ENCODE measurements around the gene OR2S2.

Gene OR2S2

DNA sequence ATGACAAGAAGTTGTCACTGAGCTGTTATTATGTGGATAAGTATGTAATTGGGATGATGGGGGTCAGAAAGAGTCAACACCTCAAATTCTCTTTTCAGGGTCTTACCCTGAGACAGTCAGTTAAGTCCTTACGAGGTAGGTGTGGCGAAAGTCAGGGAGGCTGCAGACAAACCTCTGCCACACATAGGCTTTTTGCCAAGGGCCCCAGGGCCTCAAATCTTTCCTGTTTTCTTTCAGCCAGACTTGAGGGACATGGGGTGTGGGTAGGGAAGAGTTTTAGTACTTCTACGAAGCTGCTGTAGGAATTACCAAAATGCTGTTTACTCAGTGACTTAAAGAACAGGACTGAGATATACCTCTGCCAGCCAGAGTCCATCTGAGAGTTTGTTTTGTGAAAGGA is 13.8 kb downstream of the OR2S2 start:
- no peak for DNase-seq (ENCODE audit: low spot score)
- CTCF ChIA-PET: interaction anchor here (0.6 to 1.5 kb wide), 4 partner anchors 11 to 275 kb away, joined by 3 to 13 read pairs (median 4); no protein-coding TSS in a partner anchor
- no peak overlapping the region for H3K27ac ChIP-seq
- TF ChIP-seq, protein P1, sequence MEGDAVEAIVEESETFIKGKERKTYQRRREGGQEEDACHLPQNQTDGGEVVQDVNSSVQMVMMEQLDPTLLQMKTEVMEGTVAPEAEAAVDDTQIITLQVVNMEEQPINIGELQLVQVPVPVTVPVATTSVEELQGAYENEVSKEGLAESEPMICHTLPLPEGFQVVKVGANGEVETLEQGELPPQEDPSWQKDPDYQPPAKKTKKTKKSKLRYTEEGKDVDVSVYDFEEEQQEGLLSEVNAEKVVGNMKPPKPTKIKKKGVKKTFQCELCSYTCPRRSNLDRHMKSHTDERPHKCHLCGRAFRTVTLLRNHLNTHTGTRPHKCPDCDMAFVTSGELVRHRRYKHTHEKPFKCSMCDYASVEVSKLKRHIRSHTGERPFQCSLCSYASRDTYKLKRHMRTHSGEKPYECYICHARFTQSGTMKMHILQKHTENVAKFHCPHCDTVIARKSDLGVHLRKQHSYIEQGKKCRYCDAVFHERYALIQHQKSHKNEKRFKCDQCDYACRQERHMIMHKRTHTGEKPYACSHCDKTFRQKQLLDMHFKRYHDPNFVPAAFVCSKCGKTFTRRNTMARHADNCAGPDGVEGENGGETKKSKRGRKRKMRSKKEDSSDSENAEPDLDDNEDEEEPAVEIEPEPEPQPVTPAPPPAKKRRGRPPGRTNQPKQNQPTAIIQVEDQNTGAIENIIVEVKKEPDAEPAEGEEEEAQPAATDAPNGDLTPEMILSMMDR (conservative IDR thresholded peaks at IDR 0.05; ENCODE audit: low read depth): no peak
- POLR2A ChIA-PET (ENCODE audit: low non-redundant PET): no interaction called here

DNA sequence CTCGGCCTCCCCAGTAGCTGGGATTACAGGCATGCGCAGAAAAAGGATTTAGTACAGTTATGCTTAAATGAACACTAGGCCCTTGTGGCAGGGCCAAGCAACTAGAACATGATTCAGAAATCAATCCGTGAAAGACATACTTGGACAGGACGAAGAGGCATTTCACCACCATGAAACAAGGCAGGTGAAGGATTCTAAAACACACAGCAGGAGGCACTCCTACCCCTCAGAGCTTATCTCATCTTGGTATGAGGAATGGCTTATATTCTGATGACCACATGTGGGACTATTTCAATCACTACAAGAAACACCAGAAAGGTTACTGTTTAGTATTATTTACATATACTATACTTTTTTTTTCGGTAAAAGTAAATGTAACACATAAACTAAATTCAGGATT is 15.7 kb downstream of the OR2S2 start:
- CTCF ChIA-PET: interaction anchor here (0.8 kb wide), 1 partner anchor 43 kb away, joined by 4 read pairs; no protein-coding TSS in a partner anchor
- POLR2A ChIA-PET (ENCODE audit: low non-redundant PET): no interaction called here
- no peak for DNase-seq (ENCODE audit: low spot score)
- no peak overlapping the region for H3K27ac ChIP-seq
- TF ChIP-seq, protein P1 (conservative IDR thresholded peaks at IDR 0.05; ENCODE audit: low read depth): no peak

DNA sequence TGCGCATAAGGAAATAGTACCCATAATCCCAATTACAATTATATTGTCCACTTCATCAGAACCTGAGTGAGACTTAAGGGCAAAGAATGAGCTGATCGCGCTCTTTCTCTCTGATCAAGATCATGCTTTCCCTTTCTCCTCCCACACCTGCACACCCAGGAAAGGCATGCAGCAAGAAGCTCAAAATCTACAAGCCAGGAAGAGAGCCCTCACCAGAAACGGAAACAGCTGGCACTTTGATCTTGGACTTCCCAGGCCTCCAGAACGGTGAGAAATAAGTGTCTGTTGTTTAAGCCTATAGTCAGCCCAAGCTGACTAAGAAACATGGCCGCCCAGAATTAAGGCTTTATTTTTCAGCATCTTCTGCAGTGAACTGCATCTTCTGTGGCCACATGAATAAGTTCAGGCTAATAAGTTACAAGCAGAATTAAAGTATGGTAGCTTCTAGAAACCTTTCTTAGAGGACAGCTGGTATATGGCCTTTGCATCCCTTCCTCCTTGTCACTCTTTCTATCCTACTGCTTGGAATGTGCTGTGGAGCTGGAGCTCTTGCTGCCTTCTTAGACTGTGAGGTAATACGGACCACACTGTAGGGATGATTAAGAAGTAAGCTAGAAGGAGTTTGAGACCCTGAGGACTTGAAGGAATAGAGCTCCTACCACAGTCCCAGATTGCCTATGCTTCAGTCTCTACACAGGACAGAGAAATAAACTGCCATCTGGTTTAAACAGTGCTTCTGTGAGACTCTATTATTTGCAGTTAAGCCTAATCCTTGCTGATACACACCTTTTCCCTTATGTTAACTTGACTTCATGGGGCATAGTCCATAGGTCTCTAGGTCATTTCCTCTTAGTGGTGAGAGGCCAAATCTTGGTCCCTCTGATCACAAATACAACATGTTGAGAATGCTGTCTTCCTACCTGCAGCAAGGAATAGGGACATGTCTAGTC is 17.2 kb downstream of the OR2S2 start:
- H3K27ac ChIP-seq: no peak overlapping the region
- CTCF ChIA-PET: interaction anchor here (1.0 to 1.7 kb wide), 2 partner anchors 14 kb away, joined by 5 read pairs; no protein-coding TSS in a partner anchor
- POLR2A ChIA-PET (ENCODE audit: low non-redundant PET): no interaction called here
- TF ChIP-seq, protein P1 (conservative IDR thresholded peaks at IDR 0.05; ENCODE audit: low read depth): no peak
- no peak for DNase-seq (ENCODE audit: low spot score)

DNA sequence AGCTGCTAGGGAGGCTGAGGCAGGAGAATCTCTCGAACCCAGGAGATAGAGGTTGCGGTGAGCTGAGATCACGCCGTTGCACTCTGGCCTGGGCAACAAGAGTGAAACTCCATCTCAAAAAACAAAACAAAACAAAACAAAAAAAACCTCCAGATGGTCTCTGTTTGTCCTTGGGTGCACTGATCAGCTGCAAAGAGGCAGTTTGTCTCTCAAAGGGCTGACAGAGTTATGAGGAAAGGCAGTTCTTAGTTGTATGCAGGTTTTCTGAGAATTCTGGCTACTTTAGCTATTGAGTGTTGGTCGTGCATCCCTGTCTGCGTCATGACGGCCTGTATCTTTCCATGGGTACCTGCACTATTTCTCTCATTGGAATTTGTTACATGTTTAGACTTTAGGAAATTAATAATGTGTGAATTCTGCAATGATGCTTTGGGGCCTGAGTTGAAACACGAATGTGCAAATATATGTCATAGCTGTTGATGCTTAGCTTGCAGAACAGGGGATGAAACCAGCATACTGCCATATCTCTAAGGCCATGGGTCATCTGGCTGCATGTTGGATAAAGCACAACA is 18.2 kb downstream of the OR2S2 start:
- no peak overlapping the region for H3K27ac ChIP-seq
- DNase-seq (ENCODE audit: low spot score): no peak
- CTCF ChIA-PET: interaction anchor here (1.7 kb wide), 1 partner anchor 15 kb away, joined by 5 read pairs; no protein-coding TSS in a partner anchor
- TF ChIP-seq, protein P1 (conservative IDR thresholded peaks at IDR 0.05; ENCODE audit: low read depth): no peak
- POLR2A ChIA-PET (ENCODE audit: low non-redundant PET): no interaction called here

DNA sequence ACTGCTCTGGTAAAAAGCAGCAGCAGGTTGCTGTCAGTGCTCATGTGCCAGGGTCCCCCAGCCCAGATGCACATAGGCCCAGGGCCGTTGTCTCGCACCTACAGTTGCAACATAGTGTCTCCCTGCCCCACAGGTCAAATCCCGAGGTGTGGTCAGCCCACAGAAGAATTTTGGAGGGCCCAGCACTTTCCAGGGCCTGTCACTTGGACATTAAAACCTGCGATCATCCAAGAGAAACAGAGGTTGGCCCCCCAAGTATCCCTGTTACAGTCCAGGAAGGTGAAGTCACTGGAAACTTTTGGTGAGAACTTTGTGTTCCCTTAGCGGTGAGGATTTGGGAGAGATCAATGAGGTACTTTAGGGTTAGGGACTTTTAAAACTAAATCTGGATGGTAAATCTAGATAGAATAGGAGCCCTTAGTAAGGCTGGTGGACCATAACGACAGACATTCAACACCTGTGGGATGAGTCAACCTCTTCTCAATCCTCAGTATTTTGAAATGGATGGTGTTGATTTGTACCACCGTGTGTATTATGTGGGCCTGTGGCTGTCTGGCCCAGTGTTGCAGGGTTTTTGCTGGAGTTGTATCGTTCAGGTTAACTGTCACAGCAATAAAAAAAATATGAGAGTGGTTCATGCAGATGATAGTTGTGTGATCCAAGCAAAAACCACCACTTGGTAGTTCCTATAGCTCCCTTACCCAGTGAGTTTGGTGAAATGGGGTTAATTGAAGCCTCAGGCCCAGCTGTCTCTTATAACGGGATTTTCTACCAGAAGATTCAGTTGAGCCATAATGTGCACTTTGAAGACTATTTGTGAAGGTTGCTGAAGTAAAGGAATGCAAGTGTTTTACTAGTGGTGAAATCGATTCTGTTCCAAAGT is 19.2 kb downstream of the OR2S2 start:
- no peak for DNase-seq (ENCODE audit: low spot score)
- TF ChIP-seq, protein P1 (conservative IDR thresholded peaks at IDR 0.05; ENCODE audit: low read depth): no peak
- ChIA-PET CTCF (interaction anchor here (0.7 to 1.7 kb wide), 2 partner anchors 11 to 16 kb away, joined by 4 to 5 read pairs; no protein-coding TSS in a partner anchor), POLR2A (ENCODE audit: low non-redundant PET) (no interaction called here)
- no peak overlapping the region for H3K27ac ChIP-seq

DNA sequence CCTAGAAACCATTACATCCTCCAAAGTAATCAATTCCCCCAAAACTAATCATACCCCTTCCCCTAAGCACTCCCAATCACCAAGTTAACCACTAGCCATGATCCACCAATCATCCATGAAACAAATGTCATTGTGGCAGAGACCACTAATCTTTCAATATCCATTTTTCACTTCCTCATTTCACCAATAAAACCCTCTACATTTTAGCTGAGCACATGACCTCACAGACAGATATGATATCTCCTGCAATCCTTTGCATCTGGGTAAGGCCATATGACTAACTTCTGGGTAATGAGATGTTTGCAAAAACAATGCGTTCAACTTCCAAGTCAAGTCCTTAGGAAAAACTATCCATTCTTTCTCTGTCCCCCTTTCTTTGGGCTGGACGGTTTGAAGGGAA is 20.7 kb downstream of the OR2S2 start:
- ChIA-PET CTCF (no interaction called here), POLR2A (ENCODE audit: low non-redundant PET) (no interaction called here)
- TF ChIP-seq, protein P1 (conservative IDR thresholded peaks at IDR 0.05; ENCODE audit: low read depth): no peak
- no peak overlapping the region for H3K27ac ChIP-seq
- DNase-seq (ENCODE audit: low spot score): no peak
